Osteocyte (in vitro differentiated cells): ENCODE data around the gene NDUFB2. TPM values are rescaled to one million over a fixed set of nuclear protein-coding genes. Genes with fewer than 3 reads are reported as not detected.
"Not testable (repeated sequence)": the region's sequence is repeated elsewhere in the genome, so short reads cannot be mapped to it uniquely, and the experiment has no call there.

Experiments
- DNase-seq: peaks from one replicate; pipeline ENCODE4 v3.0.0; 2021; ENCODE audit warnings: mixed read lengths; ENCODE audit not compliant: unreplicated experiment; ENCODE audit errors: extremely low spot score
- H3K27ac Mint-ChIP-seq: one replicate; pipeline ENCODE4 v1.8.0; 2021; ENCODE audit warnings: mild to moderate bottlenecking, mixed read lengths; ENCODE audit not compliant: unreplicated experiment
- H3K27me3 Mint-ChIP-seq: one replicate; pipeline ENCODE4 v1.8.0; 2021; ENCODE audit warnings: mixed read lengths; ENCODE audit not compliant: unreplicated experiment
- H3K36me3 Mint-ChIP-seq: one replicate; pipeline ENCODE4 v1.8.0; 2021; ENCODE audit warnings: mixed read lengths; ENCODE audit not compliant: unreplicated experiment
- H3K4me1 Mint-ChIP-seq: one replicate; pipeline ENCODE4 v1.8.0; 2021; ENCODE audit warnings: mixed read lengths; ENCODE audit not compliant: unreplicated experiment
- H3K4me3 Mint-ChIP-seq: one replicate; pipeline ENCODE4 v1.8.0; 2021; ENCODE audit warnings: mild to moderate bottlenecking, moderate library complexity, mixed read lengths; ENCODE audit not compliant: unreplicated experiment
- H3K9me3 Mint-ChIP-seq: one replicate; pipeline ENCODE4 v1.8.0; 2021; ENCODE audit warnings: mixed read lengths; ENCODE audit not compliant: unreplicated experiment
- CTCF ChIP-seq: fragments of 200-600 bp; sonication (generic); IDR thresholded peaks from 2 replicates; pipeline ENCODE4 v1.5.0; 2021; ENCODE audit warnings: antibody characterized with exemption, mild to moderate bottlenecking, moderate library complexity
- total RNA-seq: library from RNA; stranded (reverse); gene quantifications from 2 replicates; pipeline ENCODE4 v1.2.1, GENCODE V29; 2021

The NDUFB2 gene
- total RNA-seq, 1 donor from 2014 or later: 184 TPM

GRCh38 chr7:140734096-140734495 is 37.6 kb downstream of the NDUFB2 start:
- Mint-ChIP-seq H3K4me3 (no peak overlapping the region), H3K4me1 (peaks cover 6% of the 10 kb centered on the region), H3K36me3 (peaks cover 25% of the 10 kb centered on the region), H3K9me3 (no peaks in the 10 kb centered on the region), H3K27me3 (no peaks in the 10 kb centered on the region), H3K27ac (no peak overlapping the region)
- no peak for TF ChIP-seq CTCF
- no peak for DNase-seq

- no peak overlapping the region for H3K4me3 Mint-ChIP-seq
- peaks cover 27% of the 10 kb centered on the region for H3K36me3 Mint-ChIP-seq
- no peak for DNase-seq
- no peaks in the 10 kb centered on the region for H3K9me3 Mint-ChIP-seq
- no peak overlapping the region for H3K27ac Mint-ChIP-seq
- H3K4me1 Mint-ChIP-seq: peaks cover 3% of the 10 kb centered on the region
- no peak for TF ChIP-seq CTCF
- no peaks in the 10 kb centered on the region for H3K27me3 Mint-ChIP-seq
Measured at GRCh38 chr7:140734729-140735128, 38.2 kb downstream of the NDUFB2 start.

- DNase-seq: no peak
Measured at GRCh38 chr7:140738280-140738679, 41.8 kb downstream of the NDUFB2 start.

GRCh38 chr7:140743255-140743654 is 46.7 kb downstream of the NDUFB2 start:
- not testable (repeated sequence) for H3K4me1 Mint-ChIP-seq, H3K27me3 Mint-ChIP-seq, H3K9me3 Mint-ChIP-seq, H3K27ac Mint-ChIP-seq, DNase-seq, H3K4me3 Mint-ChIP-seq
- H3K36me3 Mint-ChIP-seq: peaks cover 11% of the 10 kb centered on the region

More at GRCh38 chr7:140738280-140738679, 41.8 kb downstream of the NDUFB2 start:
- Mint-ChIP-seq H3K27ac (no peak overlapping the region), H3K4me1 (no peaks in the 10 kb centered on the region), H3K27me3 (no peaks in the 10 kb centered on the region), H3K9me3 (no peaks in the 10 kb centered on the region), H3K36me3 (peaks cover 18% of the 10 kb centered on the region), H3K4me3 (no peak overlapping the region)
- no peak for TF ChIP-seq CTCF

GRCh38 chr7:140744005-140744404 is 47.5 kb downstream of the NDUFB2 start:
- no peak for DNase-seq
- peaks cover 11% of the 10 kb centered on the region for H3K36me3 Mint-ChIP-seq
- no peaks in the 10 kb centered on the region for H3K27me3 Mint-ChIP-seq
- H3K4me3 Mint-ChIP-seq: no peak overlapping the region
- H3K4me1 Mint-ChIP-seq: no peaks in the 10 kb centered on the region
- H3K27ac Mint-ChIP-seq: no peak overlapping the region
- TF ChIP-seq CTCF: no peak
- H3K9me3 Mint-ChIP-seq: no peaks in the 10 kb centered on the region
